NOMO-1 treated with dmso at 0.1 percent for 144 hours (cell line): ENCODE results near the gene CARHSP1.
"Not testable (repeated sequence)": the region's sequence is repeated elsewhere in the genome, so short reads cannot be mapped to it uniquely, and the experiment has no call there.

Experiments used
- DNase-seq: peaks from one replicate; lab custom pipeline; 2025; ENCODE audit not compliant: unreplicated experiment; lab: John Stamatoyannopoulos, UW

CARHSP1 gene

GRCh38 chr16:8858994-8859912 is 9.6 kb downstream of the CARHSP1 start:
- no peak for DNase-seq

GRCh38 chr16:8855972-8856371 is 12.8 kb downstream of the CARHSP1 start:
- no peak for DNase-seq

DNA sequence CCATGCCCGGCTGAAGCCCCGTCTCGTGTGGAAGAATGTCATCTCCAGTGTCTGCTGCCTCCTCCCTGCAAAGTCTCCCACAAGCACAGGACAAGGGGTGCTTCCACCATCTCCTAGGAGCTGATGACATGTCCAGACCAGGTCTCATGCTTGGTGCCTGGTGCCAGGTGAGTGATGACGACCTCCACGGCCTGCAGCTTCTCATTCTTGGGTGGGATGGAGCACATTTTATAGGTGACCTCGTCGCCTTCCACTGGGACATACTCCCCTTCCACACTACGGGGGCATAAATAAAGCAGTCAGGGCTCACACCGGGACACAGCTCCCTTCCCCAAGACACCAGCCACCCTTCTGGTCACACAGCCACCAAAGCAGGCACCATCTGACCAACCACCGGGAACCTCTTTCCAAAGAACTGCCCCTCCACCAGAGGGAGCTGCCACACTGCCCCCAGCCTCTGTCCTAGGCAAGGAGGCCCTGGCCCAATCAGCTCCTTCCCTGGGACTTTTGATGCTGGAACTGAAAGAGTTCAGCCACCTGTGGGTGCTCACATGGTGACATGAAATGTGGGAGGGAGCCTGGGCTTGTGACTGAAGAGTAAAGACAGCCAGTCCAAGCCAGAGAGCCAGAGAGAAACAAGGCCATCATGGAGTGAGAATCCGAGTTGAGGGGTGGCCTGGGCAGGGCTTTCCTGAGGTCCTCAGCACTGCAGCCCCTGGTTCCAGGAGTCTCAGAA is 13.6 kb downstream of the CARHSP1 start:
- DNase-seq, result no peak

DNA sequence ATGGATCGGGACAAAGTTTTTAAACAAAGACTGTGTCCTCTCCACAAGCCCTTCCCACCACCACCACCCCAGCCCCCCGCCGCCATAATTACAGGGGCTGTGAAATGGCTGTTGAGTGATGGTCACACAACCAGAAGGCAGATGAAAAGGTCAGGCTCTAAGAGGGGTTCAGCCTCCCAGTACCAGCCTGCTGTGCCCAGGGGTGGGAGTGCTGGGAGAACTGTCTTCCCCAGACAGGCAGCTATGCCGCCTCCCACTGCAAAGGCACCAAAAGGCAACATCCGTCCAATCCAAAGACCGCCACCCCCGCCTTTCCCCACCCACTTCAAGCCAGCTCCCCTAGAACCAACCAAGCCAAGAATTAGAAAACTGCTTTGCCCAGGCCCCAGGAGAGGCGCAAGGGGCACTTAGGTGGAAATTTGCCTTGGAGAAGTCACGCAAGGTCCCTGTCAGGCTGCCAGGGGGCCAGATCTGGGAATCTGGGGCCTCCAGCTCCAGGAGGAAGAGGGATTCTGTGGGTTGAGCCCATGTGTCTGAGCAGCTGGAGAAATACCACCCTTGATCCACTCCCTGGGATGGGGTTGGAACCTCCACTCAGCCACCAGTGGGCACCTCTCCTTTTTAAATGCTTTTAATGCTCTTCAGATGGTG is 14.4 kb downstream of the CARHSP1 start:
- no peak for DNase-seq

GRCh38 chr16:8853611-8854010 is 15.2 kb downstream of the CARHSP1 start:
- DNase-seq, result no peak

- no peak for DNase-seq
These were observed 15.7 kb downstream of the CARHSP1 start for GRCh38 chr16:8853150-8853549.

GRCh38 chr16:8852534-8852933 is 16.3 kb downstream of the CARHSP1 start:
- DNase-seq, result no peak

GRCh38 chr16:8851761-8852403 is 16.9 kb downstream of the CARHSP1 start:
- no peak for DNase-seq

DNA sequence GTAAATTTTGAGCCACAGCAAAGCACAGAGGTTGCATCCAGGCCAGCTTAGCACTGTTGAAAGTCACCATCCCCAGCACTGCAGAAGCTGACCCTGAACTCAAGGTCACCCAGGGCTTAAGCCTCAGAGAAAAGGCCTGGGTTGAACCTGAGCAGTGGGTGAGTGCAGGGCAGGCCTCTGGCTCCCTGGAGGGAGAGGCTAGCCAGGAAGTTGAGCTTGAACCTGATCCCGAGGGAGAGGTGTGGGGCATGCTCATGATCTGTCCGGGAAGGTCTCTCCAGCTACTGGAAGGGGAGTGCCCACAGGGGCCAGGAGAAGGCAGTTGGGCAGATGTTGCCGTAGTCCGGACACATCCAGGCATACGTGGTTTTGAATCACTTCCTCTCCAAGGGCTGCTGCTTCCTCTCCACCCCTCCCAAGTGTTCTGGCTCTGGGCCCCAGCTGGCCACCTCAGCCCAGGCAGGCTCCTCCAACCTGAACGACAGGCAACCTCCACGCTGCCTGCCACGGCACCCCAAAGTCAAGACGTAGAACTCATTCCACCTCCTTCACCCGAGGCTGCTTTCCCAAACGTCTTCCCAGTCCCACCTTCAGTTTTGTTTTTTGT is 18.4 kb downstream of the CARHSP1 start:
- peak; percentile 81 for DNase-seq

GRCh38 chr16:8849411-8850011 is 19.3 kb downstream of the CARHSP1 start:
- no peak for DNase-seq

GRCh38 chr16:8848939-8849391 is 19.8 kb downstream of the CARHSP1 start:
- DNase-seq, result no peak

DNA sequence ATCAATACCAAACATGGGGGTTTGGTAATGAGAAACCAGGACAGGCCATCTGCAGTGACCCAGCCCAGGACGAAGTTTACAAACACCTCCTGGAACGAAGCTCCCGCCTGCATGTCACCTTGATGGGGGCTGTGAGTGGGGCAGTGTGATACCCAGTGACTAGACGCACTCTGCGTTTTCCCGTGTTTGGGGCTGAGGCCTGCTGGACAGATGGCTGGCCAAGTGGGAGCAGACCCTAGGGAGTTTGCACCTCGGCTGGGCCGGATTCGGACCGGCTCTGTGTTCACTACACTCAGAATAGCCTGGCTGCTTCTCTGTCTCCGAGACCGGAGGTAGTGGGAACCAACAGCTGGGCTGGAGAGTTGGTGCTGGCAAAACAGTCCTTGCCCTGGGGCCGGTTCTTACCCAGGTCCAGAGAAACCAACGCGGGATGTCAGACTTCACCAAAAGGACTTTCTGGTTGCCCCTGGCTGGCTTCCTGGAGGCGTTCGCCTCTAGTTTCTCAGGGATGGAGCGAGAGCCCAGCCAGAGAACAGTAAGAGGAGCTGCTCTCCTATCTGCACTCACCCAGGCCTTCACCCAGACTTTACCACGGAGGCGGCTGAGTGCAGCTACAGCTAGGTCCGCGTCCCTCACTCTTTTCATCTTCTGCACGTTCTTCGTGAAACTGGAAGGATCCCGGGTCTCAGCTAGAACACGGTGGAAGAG is 20.4 kb downstream of the CARHSP1 start:
- DNase-seq, result no peak

- DNase-seq, result no peak
These were observed 21.2 kb downstream of the CARHSP1 start for GRCh38 chr16:8847623-8848022.

- no peak for DNase-seq
These were observed 21.7 kb downstream of the CARHSP1 start for GRCh38 chr16:8847145-8847544.

- DNase-seq, result no peak
These were observed 22.3 kb downstream of the CARHSP1 start for GRCh38 chr16:8846401-8846932.

- DNase-seq, result no peak
These were observed 23.0 kb downstream of the CARHSP1 start for GRCh38 chr16:8845699-8846298.

DNA sequence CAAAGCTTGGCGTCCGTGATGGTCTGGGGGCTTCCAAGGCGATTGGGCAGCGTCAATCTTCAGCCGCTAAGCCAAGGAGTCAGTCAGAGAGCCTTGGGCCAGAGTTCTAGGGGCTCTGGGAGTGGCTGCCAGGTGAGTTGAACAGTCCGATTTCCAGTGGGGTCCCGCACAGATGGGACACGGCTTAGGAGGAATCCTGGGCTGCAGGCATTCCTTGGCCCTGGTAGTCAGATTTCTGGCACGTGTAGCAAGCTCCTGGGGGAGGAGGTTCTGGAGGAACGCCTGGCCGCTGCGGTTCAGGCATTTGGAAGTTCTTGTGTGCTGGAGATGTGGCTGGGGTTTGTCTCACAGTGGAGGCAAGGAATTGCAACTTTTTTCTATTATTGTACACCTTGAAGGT is 25.5 kb downstream of the CARHSP1 start:
- not testable (repeated sequence) for DNase-seq

DNA sequence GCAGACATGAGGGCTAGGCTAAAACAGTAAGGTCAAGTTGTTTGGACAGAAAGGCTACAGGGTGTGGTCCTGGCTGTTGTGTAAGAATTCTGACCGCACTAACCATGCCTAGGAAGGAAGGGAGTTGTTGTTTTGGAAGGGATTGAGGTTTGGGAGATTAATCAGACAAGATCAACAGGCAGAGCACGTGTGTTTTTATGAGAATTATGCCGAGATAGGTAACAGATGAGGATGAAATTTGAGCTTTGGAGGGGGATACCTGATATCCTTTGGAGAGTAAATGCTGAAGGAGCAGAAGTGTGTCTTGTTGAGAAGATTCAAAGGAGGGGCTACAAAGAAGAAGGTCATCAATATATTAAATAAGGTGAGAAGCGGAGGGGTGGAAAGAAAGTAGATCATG is 26.8 kb downstream of the CARHSP1 start:
- not testable (repeated sequence) for DNase-seq

- DNase-seq, result not testable (repeated sequence)
These were observed 31.2 kb downstream of the CARHSP1 start for GRCh38 chr16:8837594-8837993.
